Transverse colon (tissue), 3 donors: ENCODE data around the gene DIS3L2.

Experiments used
- EP300 ChIP-seq: sonication (generic); formaldehyde crosslinking; IDR thresholded peaks from one replicate; pipeline ENCODE4 v1.6.1; 2017; ENCODE audit warnings: antibody characterized with exemption, low read depth
- TF ChIP-seq, protein P1 (sequence below), 5 experiments: fragments of 200-600 bp in 3 of 5; fragments of 450-650 bp in 2 of 5; sonication (generic) in 3 of 5; IDR thresholded peaks; 1 replicate in 2 of 5; 2 replicates in 3 of 5; pipeline ENCODE4 v1.5.1; 2016 to 2017; ENCODE audit warnings: antibody characterized with exemption in 5 of 5, inconsistent platforms in 3 of 5, mild to moderate bottlenecking in 2 of 5, moderate library complexity in 1 of 5

- TF ChIP-seq EP300, result no peak
- TF ChIP-seq, protein P1, sequence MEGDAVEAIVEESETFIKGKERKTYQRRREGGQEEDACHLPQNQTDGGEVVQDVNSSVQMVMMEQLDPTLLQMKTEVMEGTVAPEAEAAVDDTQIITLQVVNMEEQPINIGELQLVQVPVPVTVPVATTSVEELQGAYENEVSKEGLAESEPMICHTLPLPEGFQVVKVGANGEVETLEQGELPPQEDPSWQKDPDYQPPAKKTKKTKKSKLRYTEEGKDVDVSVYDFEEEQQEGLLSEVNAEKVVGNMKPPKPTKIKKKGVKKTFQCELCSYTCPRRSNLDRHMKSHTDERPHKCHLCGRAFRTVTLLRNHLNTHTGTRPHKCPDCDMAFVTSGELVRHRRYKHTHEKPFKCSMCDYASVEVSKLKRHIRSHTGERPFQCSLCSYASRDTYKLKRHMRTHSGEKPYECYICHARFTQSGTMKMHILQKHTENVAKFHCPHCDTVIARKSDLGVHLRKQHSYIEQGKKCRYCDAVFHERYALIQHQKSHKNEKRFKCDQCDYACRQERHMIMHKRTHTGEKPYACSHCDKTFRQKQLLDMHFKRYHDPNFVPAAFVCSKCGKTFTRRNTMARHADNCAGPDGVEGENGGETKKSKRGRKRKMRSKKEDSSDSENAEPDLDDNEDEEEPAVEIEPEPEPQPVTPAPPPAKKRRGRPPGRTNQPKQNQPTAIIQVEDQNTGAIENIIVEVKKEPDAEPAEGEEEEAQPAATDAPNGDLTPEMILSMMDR (IDR thresholded peaks at IDR 0.05), result no peak
These were observed 61.9 kb downstream of the DIS3L2 start for GRCh38 chr2:232023426-232023825.
